Measurements from ENCODE around the gene DBN1.

DNA sequence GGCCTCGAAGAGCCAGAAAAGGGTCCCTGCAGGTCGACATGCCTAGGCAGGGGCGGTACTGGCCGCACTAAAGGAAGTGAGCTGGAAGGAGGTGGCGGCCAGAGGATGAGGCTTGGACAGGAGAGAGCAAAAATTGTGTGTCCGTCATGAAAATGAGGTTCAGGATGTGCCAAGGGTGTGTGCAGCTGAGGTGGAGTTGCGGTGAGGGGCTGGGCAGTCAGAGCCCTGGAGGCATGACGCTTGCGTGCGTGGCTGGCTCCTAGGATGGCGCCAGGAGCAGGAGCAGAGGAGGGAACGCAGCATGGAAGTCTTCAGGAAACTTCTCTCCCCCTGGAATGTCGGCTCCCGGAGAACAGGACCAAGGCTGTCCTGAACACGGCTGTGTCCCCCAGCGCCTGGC, 29.5 kb upstream of the DBN1 start:
- TF ChIP-seq, protein P1, sequence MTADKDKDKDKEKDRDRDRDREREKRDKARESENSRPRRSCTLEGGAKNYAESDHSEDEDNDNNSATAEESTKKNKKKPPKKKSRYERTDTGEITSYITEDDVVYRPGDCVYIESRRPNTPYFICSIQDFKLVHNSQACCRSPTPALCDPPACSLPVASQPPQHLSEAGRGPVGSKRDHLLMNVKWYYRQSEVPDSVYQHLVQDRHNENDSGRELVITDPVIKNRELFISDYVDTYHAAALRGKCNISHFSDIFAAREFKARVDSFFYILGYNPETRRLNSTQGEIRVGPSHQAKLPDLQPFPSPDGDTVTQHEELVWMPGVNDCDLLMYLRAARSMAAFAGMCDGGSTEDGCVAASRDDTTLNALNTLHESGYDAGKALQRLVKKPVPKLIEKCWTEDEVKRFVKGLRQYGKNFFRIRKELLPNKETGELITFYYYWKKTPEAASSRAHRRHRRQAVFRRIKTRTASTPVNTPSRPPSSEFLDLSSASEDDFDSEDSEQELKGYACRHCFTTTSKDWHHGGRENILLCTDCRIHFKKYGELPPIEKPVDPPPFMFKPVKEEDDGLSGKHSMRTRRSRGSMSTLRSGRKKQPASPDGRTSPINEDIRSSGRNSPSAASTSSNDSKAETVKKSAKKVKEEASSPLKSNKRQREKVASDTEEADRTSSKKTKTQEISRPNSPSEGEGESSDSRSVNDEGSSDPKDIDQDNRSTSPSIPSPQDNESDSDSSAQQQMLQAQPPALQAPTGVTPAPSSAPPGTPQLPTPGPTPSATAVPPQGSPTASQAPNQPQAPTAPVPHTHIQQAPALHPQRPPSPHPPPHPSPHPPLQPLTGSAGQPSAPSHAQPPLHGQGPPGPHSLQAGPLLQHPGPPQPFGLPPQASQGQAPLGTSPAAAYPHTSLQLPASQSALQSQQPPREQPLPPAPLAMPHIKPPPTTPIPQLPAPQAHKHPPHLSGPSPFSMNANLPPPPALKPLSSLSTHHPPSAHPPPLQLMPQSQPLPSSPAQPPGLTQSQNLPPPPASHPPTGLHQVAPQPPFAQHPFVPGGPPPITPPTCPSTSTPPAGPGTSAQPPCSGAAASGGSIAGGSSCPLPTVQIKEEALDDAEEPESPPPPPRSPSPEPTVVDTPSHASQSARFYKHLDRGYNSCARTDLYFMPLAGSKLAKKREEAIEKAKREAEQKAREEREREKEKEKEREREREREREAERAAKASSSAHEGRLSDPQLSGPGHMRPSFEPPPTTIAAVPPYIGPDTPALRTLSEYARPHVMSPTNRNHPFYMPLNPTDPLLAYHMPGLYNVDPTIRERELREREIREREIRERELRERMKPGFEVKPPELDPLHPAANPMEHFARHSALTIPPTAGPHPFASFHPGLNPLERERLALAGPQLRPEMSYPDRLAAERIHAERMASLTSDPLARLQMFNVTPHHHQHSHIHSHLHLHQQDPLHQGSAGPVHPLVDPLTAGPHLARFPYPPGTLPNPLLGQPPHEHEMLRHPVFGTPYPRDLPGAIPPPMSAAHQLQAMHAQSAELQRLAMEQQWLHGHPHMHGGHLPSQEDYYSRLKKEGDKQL (CRISPR knock-in tag; IDR thresholded peaks at IDR 0.05; ENCODE audit: borderline replicate concordance) = no peak
- TF ChIP-seq, protein P2, sequence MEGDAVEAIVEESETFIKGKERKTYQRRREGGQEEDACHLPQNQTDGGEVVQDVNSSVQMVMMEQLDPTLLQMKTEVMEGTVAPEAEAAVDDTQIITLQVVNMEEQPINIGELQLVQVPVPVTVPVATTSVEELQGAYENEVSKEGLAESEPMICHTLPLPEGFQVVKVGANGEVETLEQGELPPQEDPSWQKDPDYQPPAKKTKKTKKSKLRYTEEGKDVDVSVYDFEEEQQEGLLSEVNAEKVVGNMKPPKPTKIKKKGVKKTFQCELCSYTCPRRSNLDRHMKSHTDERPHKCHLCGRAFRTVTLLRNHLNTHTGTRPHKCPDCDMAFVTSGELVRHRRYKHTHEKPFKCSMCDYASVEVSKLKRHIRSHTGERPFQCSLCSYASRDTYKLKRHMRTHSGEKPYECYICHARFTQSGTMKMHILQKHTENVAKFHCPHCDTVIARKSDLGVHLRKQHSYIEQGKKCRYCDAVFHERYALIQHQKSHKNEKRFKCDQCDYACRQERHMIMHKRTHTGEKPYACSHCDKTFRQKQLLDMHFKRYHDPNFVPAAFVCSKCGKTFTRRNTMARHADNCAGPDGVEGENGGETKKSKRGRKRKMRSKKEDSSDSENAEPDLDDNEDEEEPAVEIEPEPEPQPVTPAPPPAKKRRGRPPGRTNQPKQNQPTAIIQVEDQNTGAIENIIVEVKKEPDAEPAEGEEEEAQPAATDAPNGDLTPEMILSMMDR (IDR thresholded peaks at IDR 0.05 in 2 of 3, conservative IDR thresholded peaks at IDR 0.05 in 1 of 3; ENCODE audit: insufficient read depth in 2 of 3, low read depth in 1 of 3, low read length in 3 of 3) = no peak
- no peak for TF ChIP-seq ZNF384 (IDR thresholded peaks at IDR 0.05; ENCODE audit: low read depth, low read length)
- no peak for TF ChIP-seq MTA1 (IDR thresholded peaks at IDR 0.05; ENCODE audit: borderline replicate concordance)
- TF ChIP-seq, protein P3, sequence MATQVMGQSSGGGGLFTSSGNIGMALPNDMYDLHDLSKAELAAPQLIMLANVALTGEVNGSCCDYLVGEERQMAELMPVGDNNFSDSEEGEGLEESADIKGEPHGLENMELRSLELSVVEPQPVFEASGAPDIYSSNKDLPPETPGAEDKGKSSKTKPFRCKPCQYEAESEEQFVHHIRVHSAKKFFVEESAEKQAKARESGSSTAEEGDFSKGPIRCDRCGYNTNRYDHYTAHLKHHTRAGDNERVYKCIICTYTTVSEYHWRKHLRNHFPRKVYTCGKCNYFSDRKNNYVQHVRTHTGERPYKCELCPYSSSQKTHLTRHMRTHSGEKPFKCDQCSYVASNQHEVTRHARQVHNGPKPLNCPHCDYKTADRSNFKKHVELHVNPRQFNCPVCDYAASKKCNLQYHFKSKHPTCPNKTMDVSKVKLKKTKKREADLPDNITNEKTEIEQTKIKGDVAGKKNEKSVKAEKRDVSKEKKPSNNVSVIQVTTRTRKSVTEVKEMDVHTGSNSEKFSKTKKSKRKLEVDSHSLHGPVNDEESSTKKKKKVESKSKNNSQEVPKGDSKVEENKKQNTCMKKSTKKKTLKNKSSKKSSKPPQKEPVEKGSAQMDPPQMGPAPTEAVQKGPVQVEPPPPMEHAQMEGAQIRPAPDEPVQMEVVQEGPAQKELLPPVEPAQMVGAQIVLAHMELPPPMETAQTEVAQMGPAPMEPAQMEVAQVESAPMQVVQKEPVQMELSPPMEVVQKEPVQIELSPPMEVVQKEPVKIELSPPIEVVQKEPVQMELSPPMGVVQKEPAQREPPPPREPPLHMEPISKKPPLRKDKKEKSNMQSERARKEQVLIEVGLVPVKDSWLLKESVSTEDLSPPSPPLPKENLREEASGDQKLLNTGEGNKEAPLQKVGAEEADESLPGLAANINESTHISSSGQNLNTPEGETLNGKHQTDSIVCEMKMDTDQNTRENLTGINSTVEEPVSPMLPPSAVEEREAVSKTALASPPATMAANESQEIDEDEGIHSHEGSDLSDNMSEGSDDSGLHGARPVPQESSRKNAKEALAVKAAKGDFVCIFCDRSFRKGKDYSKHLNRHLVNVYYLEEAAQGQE (IDR thresholded peaks at IDR 0.05; ENCODE audit: borderline replicate concordance) = no peak
- TF ChIP-seq, protein P3 (CRISPR knock-in tag; IDR thresholded peaks at IDR 0.05; ENCODE audit: low read depth) = no peak
- TF ChIP-seq HMG20A (CRISPR knock-in tag; conservative IDR thresholded peaks at IDR 0.05) = no peak
- TF ChIP-seq, protein P4, sequence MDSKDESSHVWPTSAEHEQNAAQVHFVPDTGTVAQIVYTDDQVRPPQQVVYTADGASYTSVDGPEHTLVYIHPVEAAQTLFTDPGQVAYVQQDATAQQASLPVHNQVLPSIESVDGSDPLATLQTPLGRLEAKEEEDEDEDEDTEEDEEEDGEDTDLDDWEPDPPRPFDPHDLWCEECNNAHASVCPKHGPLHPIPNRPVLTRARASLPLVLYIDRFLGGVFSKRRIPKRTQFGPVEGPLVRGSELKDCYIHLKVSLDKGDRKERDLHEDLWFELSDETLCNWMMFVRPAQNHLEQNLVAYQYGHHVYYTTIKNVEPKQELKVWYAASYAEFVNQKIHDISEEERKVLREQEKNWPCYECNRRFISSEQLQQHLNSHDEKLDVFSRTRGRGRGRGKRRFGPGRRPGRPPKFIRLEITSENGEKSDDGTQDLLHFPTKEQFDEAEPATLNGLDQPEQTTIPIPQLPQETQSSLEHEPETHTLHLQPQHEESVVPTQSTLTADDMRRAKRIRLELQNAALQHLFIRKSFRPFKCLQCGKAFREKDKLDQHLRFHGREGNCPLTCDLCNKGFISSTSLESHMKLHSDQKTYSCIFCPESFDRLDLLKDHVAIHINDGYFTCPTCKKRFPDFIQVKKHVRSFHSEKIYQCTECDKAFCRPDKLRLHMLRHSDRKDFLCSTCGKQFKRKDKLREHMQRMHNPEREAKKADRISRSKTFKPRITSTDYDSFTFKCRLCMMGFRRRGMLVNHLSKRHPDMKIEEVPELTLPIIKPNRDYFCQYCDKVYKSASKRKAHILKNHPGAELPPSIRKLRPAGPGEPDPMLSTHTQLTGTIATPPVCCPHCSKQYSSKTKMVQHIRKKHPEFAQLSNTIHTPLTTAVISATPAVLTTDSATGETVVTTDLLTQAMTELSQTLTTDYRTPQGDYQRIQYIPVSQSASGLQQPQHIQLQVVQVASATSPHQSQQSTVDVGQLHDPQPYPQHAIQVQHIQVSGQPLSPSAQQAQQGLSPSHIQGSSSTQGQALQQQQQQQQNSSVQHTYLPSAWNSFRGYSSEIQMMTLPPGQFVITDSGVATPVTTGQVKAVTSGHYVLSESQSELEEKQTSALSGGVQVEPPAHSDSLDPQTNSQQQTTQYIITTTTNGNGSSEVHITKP (IDR thresholded peaks at IDR 0.05; ENCODE audit: partially characterized antibody) = no peak
- TF ChIP-seq LARP7 (IDR thresholded peaks at IDR 0.05) = no peak
- TF ChIP-seq ETV1 (tag; conservative IDR thresholded peaks at IDR 0.05; ENCODE audit: low read depth) = no peak
- TF ChIP-seq FOXA1 (IDR thresholded peaks at IDR 0.05; ENCODE audit: borderline replicate concordance) = no peak
- no peak for TF ChIP-seq TAL1 (IDR thresholded peaks at IDR 0.05)

All from K562 (cell line).